Measurements from ENCODE around the gene ALG8. TPM values are rescaled to one million over a fixed set of nuclear protein-coding genes. Genes with fewer than 3 reads are reported as not detected.

ALG8 gene
- total and polyA plus RNA-seq, 2 of the 8 experiments (the other 6 are each of a cell fraction or from before 2014, with no cell fraction given) = 66.7 to 84.3 TPM

- Histone ChIP-seq H2BK120ac (replicated peaks; ENCODE audit: low read depth, low read length) (no peak overlapping the region), H2BK5ac (ENCODE audit: low read depth, low read length) (no peak overlapping the region), H3K4me3 (ENCODE audit: extremely low read depth in 1 of 4, insufficient read depth in 2 of 4, low read depth in 3 of 4, low read length in 4 of 4) (no peak overlapping the region), H3K27ac (ENCODE audit: low read depth, low read length) (no peak overlapping the region), H2BK20ac (ENCODE audit: low read length) (no peak overlapping the region), H3K9ac (replicated peaks in 1 of 4; ENCODE audit: extremely low read depth in 1 of 4, low read depth in 3 of 4, low read length in 3 of 4) (no peak overlapping the region), H3K23me2 (ENCODE audit: low read depth, low read length) (no peaks in the 10 kb centered on the region), H2BK12ac (ENCODE audit: low read depth, low read length) (no peak overlapping the region), H3K56ac (replicated peaks; ENCODE audit: insufficient read length, low read depth, low read length) (no peak overlapping the region), H3K4me1 (replicated peaks in 1 of 4; ENCODE audit: control insufficient read depth in 3 of 4, insufficient read depth in 4 of 4, low read length in 3 of 4) (no peaks in the 10 kb centered on the region), H3K14ac (ENCODE audit: insufficient read length) (no peak overlapping the region), H3K79me2 (ENCODE audit: control insufficient read depth in 1 of 2, insufficient read depth in 2 of 2, low read length in 2 of 2) (no peaks in the 10 kb centered on the region), H3K27me3 (replicated peaks in 1 of 4; ENCODE audit: control insufficient read depth in 3 of 4, extremely low read depth in 1 of 4, insufficient read depth in 3 of 4, low read length in 3 of 4) (no peaks in the 10 kb centered on the region), H3K4me2 (ENCODE audit: insufficient read depth in 1 of 2, low read depth in 2 of 2, low read length in 2 of 2) (no peak overlapping the region), H4K8ac (ENCODE audit: extremely low read depth, insufficient read depth, low read length) (no peak overlapping the region), H4K20me1 (replicated peaks in 1 of 2; ENCODE audit: control insufficient read depth in 1 of 2, insufficient read depth in 2 of 2, low read length in 2 of 2) (no peaks in the 10 kb centered on the region), H3K23ac (ENCODE audit: insufficient read length) (no peak overlapping the region), H4K5ac (ENCODE audit: insufficient read length, low read depth, low read length) (no peak overlapping the region), H3K9me3 (ENCODE audit: insufficient read depth in 2 of 2, low read depth in 1 of 2, low read length in 1 of 2) (no peaks in the 10 kb centered on the region), H2AK5ac (ENCODE audit: low read depth, low read length) (no peak overlapping the region), H3K36me3 (ENCODE audit: control insufficient read depth in 2 of 4, insufficient read depth in 4 of 4, low read length in 3 of 4) (peaks cover 2 to 40% (median 12%) of the 10 kb centered on the region in 4 experiments; a peak in 7 of 8 replicates), H4K91ac (replicated peaks; ENCODE audit: insufficient read length, low read length) (no peak overlapping the region), H2AFZ (ENCODE audit: low read length) (no peak overlapping the region), H3K18ac (ENCODE audit: extremely low read depth, low read length) (no peak overlapping the region), H3K79me1 (ENCODE audit: low read depth, low read length) (no peaks in the 10 kb centered on the region), H2BK15ac (ENCODE audit: low read length) (no peak overlapping the region), H3K4ac (replicated peaks; ENCODE audit: insufficient read length, low read depth, low read length) (no peak overlapping the region)
- CTCF ChIA-PET (ENCODE audit: partially characterized antibody) = no interaction called here
- TF ChIP-seq FOSL1 (IDR thresholded peaks at IDR 0.05; ENCODE audit: insufficient read depth, low read depth, low read length) (no peak), TBP (IDR thresholded peaks at IDR 0.05; ENCODE audit: low read depth, low read length) (no peak), SAP30 (IDR thresholded peaks at IDR 0.05; ENCODE audit: insufficient read depth, insufficient replicate concordance, low read length) (no peak), SIN3A (conservative IDR thresholded peaks at IDR 0.05 in 1 of 2, IDR thresholded peaks at IDR 0.05 in 1 of 2; ENCODE audit: low read depth in 1 of 2, low read length in 2 of 2) (no peak), NANOG (IDR thresholded peaks at IDR 0.05; ENCODE audit: insufficient read depth, low read depth, low read length, poor library complexity, severe bottlenecking) (no peak), CBX8 (IDR thresholded peaks at IDR 0.05; ENCODE audit: borderline replicate concordance, low read depth, low read length) (no peak)
- DNase-seq (ENCODE audit: low read depth in 1 of 2, low spot score in 2 of 2) (no peak), FAIRE-seq (no peak)
- POLR2A ChIA-PET (ENCODE audit: partially characterized antibody) = no interaction called here
- 96% methylated on average over 4 of the region's 4 CpGs; no CpG with 5 or more reads in 1 of the 2 experiments for WGBS, 2 experiments (ENCODE audit: extremely low coverage in 1 of 2, insufficient coverage in 1 of 2, insufficient read length in 1 of 2, insufficient replicate concordance in 2 of 2, low coverage in 1 of 2, low lambda C conversion rate in 2 of 2, missing lambda C conversion rate in 1 of 2)
These were observed 39.8 kb downstream of the ALG8 start for GRCh38 chr11:78099666-78100065.
